Activated CD8-positive, alpha-beta memory T cell treated with anti-CD3 and anti-CD28 coated beads, Interleukin-2, amount 50 U/mL, for 4 hours (primary cell): ENCODE data around the gene ZNF469.
"Not testable (repeated sequence)": the region's sequence is repeated elsewhere in the genome, so short reads cannot be mapped to it uniquely, and the experiment has no call there.

Experiments used
- DNase-seq: peaks from one replicate; pipeline ENCODE4 v3.0.0-alpha.2; 2020

The ZNF469 gene

GRCh38 chr16:88359008-88359407, 23.8 kb upstream of the ZNF469 start:
- DNase-seq: no peak

GRCh38 chr16:88360401-88360800, 22.4 kb upstream of the ZNF469 start:
- not testable (repeated sequence) for DNase-seq

- DNase-seq: no peak
Measured at GRCh38 chr16:88360999-88361398, 21.8 kb upstream of the ZNF469 start.

GRCh38 chr16:88361775-88362174, 21.0 kb upstream of the ZNF469 start:
- DNase-seq: no peak

GRCh38 chr16:88363239-88363891, 19.4 kb upstream of the ZNF469 start:
- DNase-seq: no peak

- no peak for DNase-seq
Measured at GRCh38 chr16:88365244-88365865, 17.4 kb upstream of the ZNF469 start.

GRCh38 chr16:88366032-88366703, 16.6 kb upstream of the ZNF469 start:
- DNase-seq: no peak

GRCh38 chr16:88366704-88367047, 16.1 kb upstream of the ZNF469 start:
- no peak for DNase-seq

- no peak for DNase-seq
Measured at GRCh38 chr16:88367560-88367959, 15.2 kb upstream of the ZNF469 start.

- no peak for DNase-seq
Measured at GRCh38 chr16:88368036-88368435, 14.7 kb upstream of the ZNF469 start.

- DNase-seq: no peak
Measured at GRCh38 chr16:88368994-88369393, 13.8 kb upstream of the ZNF469 start.

- DNase-seq: no peak
Measured at GRCh38 chr16:88369447-88370008, 13.2 kb upstream of the ZNF469 start.

- no peak for DNase-seq
Measured at GRCh38 chr16:88370365-88370764, 12.4 kb upstream of the ZNF469 start.

- no peak for DNase-seq
Measured at GRCh38 chr16:88372522-88372921, 10.2 kb upstream of the ZNF469 start.

GRCh38 chr16:88373211-88373610, 9.5 kb upstream of the ZNF469 start:
- no peak for DNase-seq

GRCh38 chr16:88373927-88374492, 8.7 kb upstream of the ZNF469 start:
- DNase-seq: no peak

- no peak for DNase-seq
Measured at GRCh38 chr16:88374736-88375135, 8.0 kb upstream of the ZNF469 start.

GRCh38 chr16:88375236-88375975, 7.4 kb upstream of the ZNF469 start:
- DNase-seq: no peak

- no peak for DNase-seq
Measured at GRCh38 chr16:88375996-88376834, 6.5 kb upstream of the ZNF469 start.

GRCh38 chr16:88376835-88377726, 5.7 kb upstream of the ZNF469 start:
- no peak for DNase-seq

GRCh38 chr16:88377961-88378360, 4.8 kb upstream of the ZNF469 start:
- DNase-seq: no peak
